Parathyroid adenoma (tissue), 2 donors: ENCODE data around the gene YJU2.
A peak's percentile ranks its signal among the peaks of the same experiment; 100 is the strongest.

Experiments used
- H2AFZ ChIP-seq: fragments of 300-600 bp; sonication (generic); one replicate; pipeline ENCODE4 v1.7.0; 2017; ENCODE audit warnings: antibody characterized with exemption, mild to moderate bottlenecking
- H3K27ac ChIP-seq: fragments of 300-600 bp; sonication (generic); one replicate; pipeline ENCODE4 v1.7.0; 2017
- H3K27me3 ChIP-seq: fragments of 300-600 bp; sonication (generic); one replicate; pipeline ENCODE4 v1.7.0; 2017; ENCODE audit warnings: low read length; ENCODE audit not compliant: control insufficient read depth, insufficient read depth
- H3K36me3 ChIP-seq: fragments of 300-600 bp; sonication (generic); one replicate; pipeline ENCODE4 v1.7.0; 2017; ENCODE audit warnings: low read length; ENCODE audit not compliant: control insufficient read depth, insufficient read depth
- H3K4me1 ChIP-seq: fragments of 300-600 bp; sonication (generic); one replicate; pipeline ENCODE4 v1.7.0; 2017; ENCODE audit warnings: control low read depth
- H3K4me2 ChIP-seq: fragments of 300-600 bp; sonication (generic); one replicate; pipeline ENCODE4 v1.7.0; 2017; ENCODE audit warnings: low read length
- H3K4me3 ChIP-seq: fragments of 300-600 bp; sonication (generic); one replicate; pipeline ENCODE4 v1.7.0; 2017; ENCODE audit warnings: low read depth, low read length
- H3K79me2 ChIP-seq: fragments of 300-600 bp; sonication (generic); one replicate; pipeline ENCODE4 v1.7.0; 2017; ENCODE audit warnings: control low read depth
- H3K9ac ChIP-seq: fragments of 300-600 bp; sonication (generic); one replicate; pipeline ENCODE4 v1.7.0; 2017; ENCODE audit warnings: mild to moderate bottlenecking
- H3K9me3 ChIP-seq: fragments of 300-600 bp; sonication (generic); one replicate; pipeline ENCODE4 v1.7.0; 2017; ENCODE audit warnings: low read length; ENCODE audit not compliant: control insufficient read depth
- CTCF ChIP-seq: fragments of 300-600 bp; sonication (generic); IDR thresholded peaks from one replicate; pipeline ENCODE4 v1.7.0; 2017; ENCODE audit warnings: antibody characterized with exemption, mild to moderate bottlenecking
- donor health status: primary hyperparathyroidism.

YJU2 gene

DNA sequence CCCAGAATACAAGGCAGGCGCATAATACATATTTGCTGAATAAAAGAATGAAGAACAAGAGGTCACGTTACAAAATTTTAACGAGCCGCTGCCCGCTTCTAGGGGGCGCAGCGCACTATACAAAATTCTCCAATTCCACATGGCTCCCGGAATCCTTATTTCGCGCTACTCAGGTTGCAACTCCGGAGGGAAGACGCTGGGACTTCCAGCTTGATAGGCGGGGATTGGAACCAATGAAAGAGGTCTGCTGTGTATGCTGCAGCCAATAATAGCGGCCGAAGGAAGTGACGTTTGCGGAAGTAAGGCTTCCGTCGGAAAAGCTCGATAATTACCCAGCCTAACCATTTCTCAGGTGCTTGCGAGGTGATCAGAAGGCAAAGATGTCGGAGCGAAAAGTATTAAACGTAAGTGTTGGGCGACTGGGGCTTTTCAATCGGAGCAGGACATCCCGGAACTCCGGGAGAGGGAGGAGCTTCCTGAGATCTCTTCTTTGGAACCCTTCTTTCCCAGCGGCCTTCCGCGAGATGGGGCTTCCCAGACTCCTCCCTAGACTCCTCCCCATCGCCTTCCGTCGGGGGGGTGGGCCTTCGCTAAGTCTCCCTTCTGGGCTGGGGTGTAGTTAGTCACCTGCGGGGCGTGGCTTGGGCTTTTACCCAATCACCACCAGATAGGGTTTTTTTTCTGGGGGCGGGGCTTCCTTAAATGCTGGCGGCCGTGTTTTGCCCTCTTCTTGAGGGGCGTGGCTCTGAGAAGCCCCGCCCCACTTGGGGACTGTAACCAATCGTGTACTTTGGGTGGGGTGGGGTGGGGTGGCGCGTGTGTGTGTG lies at the start of gene YJU2:
Gene YJU2 (plus strand): TSS at position 314 of the 827 bp plus-strand sequence. CDS start 67 bp downstream, at position 381.
- Histone ChIP-seq H3K4me3 (peak within 1 kb of the TSS; percentile 100), H3K36me3 (no peaks in the 10 kb centered on the region), H3K27me3 (no peaks in the 10 kb centered on the region), H3K9me3 (no peaks in the 10 kb centered on the region), H3K79me2 (no peaks in the 10 kb centered on the region), H3K9ac (peak within 1 kb of the TSS; percentile 78), H3K4me1 (peaks cover 6% of the 10 kb centered on the region), H3K27ac (peak within 1 kb of the TSS; percentile 100), H2AFZ (peak within 1 kb of the TSS; percentile 100), H3K4me2 (peak within 1 kb of the TSS; percentile 90)
- TF ChIP-seq CTCF: peak; percentile 55

- no peaks in the 10 kb centered on the region for H3K9me3 ChIP-seq
- no peak for TF ChIP-seq CTCF
- H3K4me3 ChIP-seq: no peak overlapping the region
- no peaks in the 10 kb centered on the region for H3K36me3 ChIP-seq
- H3K4me1 ChIP-seq: no peaks in the 10 kb centered on the region
- H3K27ac ChIP-seq: no peak overlapping the region
- H3K9ac ChIP-seq: no peak overlapping the region
- no peak overlapping the region for H2AFZ ChIP-seq
- no peak overlapping the region for H3K4me2 ChIP-seq
- peaks cover 4% of the 10 kb centered on the region for H3K27me3 ChIP-seq
- no peaks in the 10 kb centered on the region for H3K79me2 ChIP-seq
Measured at GRCh38 chr19:4197228-4197624, 49.7 kb upstream of the YJU2 start.

GRCh38 chr19:4197625-4198466 lies 49.0 kb upstream of the YJU2 start:
- Histone ChIP-seq H3K9ac (no peak overlapping the region), H2AFZ (no peak overlapping the region), H3K27me3 (peaks cover 4% of the 10 kb centered on the region), H3K4me2 (no peak overlapping the region), H3K4me3 (no peak overlapping the region), H3K27ac (no peak overlapping the region), H3K4me1 (no peaks in the 10 kb centered on the region), H3K9me3 (no peaks in the 10 kb centered on the region), H3K36me3 (no peaks in the 10 kb centered on the region), H3K79me2 (no peaks in the 10 kb centered on the region)
- no peak for TF ChIP-seq CTCF

GRCh38 chr19:4198467-4199126 lies 48.3 kb upstream of the YJU2 start:
- no peaks in the 10 kb centered on the region for H3K36me3 ChIP-seq
- no peaks in the 10 kb centered on the region for H3K4me1 ChIP-seq
- H3K79me2 ChIP-seq: no peaks in the 10 kb centered on the region
- no peak for TF ChIP-seq CTCF
- no peaks in the 10 kb centered on the region for H3K9me3 ChIP-seq
- H3K4me2 ChIP-seq: no peak overlapping the region
- no peak overlapping the region for H3K9ac ChIP-seq
- no peak overlapping the region for H2AFZ ChIP-seq
- H3K4me3 ChIP-seq: no peak overlapping the region
- H3K27ac ChIP-seq: no peak overlapping the region
- peaks cover 4% of the 10 kb centered on the region for H3K27me3 ChIP-seq
